ENCODE data around the gene SERPINF2.
"Not testable (repeated sequence)": the region's sequence is repeated elsewhere in the genome, so short reads cannot be mapped to it uniquely, and the experiment has no call there.

Gene SERPINF2

DNA sequence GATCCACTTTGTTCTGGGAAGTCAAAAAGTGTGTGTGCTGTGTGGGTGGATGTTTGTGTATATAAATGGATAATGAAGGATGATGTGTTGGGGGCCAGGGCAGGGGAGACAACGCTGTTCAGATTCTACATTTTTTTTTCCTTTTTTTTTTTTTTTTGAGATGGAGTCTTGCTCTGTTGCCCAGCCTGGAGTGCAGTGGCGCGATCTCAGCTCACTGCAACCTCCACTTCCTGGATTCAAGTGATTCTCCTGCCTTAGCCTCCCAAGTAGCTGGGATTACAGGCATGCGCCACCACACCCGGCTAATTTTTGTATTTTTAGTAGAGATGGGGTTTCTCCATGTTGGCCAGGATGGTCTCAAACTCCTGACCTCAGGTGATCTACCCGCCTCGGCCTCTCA, 22.0 kb downstream of the SERPINF2 start:
- not testable (repeated sequence) for DNase-seq

DNA sequence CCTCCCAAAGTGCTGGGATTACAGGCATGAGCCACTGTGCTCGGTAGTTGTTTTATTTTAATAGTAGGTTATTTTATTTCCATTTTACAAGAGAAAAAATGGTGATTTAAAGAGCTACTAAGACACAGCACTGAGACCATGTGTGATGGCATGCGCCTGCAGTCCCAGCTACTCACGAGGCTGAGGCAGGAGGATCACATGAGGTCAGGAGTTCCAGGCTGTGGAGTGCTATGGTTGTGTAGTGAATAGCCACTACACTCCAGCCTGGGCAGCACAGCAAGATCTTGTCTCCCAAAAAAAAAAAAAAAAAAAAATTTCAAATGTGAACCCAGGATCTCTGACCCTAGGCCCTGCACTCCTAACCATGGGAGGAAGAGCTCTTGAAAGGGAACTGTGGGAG, 22.9 kb downstream of the SERPINF2 start:
- DNase-seq, result no peak

DNA sequence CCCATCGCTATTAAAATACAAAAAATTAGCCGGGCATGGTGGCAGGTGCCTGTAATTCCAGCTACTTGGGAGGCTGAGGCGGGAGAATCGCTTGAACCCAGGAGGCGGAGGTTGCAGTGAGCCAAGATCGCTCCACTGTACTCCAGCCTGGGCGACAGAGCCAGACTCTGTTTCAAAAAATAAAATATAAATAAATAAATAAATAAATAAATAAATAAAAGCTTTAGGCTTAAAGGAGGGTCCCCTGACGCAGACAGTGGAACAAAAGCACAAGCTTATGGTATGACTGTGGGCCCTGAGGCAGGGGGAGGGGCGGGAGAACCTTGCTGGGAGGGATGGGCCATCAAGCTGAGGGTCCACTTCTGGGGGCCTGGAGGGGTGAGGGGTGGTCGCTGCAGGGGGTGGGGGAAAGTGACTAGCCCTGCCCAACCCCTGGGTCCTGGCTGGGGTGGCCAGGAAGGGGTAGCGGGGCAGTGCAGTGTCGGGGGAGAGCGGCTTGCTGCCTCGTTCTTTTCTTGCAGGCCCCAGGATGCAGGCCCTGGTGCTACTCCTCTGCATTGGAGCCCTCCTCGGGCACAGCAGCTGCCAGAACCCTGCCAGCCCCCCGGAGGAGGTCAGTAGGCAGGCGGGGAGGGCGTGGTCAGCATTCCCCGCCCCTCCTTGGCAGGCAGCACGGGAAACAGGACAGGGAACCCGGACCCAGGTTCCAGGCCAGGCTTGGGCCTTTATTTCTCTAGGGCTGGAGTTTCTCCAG, 23.9 kb downstream of the SERPINF2 start:
- no peak for DNase-seq

DNA sequence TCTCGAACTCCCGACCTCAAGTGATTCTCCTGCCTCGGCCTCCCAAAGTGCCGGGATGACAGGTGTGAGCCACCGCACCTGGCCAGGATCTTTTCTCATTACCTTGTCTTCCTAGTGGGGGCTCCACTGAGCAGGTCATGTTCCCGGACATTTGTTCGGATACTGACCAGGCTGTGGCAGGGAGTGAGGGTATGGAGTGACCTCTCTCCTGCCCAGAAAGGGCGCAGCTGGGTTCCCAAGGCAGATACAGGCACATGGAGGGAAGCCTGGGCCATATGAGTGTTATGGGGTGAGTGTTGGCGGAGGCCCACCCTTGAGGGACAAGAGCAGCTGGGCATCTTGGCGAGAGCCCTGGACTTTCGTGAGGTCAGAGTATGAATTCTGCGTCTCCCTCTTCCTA, 24.7 kb downstream of the SERPINF2 start:
- DNase-seq, result no peak

DNA sequence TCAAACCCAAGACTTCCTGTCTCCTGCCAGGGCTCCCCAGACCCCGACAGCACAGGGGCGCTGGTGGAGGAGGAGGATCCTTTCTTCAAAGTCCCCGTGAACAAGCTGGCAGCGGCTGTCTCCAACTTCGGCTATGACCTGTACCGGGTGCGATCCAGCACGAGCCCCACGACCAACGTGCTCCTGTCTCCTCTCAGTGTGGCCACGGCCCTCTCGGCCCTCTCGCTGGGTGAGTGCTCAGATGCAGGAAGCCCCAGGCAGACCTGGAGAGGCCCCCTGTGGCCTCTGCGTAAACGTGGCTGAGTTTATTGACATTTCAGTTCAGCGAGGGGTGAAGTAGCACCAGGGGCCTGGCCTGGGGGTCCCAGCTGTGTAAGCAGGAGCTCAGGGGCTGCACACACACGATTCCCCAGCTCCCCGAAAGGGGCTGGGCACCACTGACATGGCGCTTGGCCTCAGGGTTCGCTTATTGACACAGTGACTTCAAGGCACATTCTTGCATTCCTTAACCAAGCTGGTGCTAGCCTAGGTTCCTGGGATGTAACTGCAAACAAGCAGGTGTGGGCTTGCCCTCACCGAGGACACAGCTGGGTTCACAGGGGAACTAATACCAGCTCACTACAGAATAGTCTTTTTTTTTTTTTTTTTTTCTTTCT, 27.3 kb downstream of the SERPINF2 start:
- DNase-seq, result no peak

DNA sequence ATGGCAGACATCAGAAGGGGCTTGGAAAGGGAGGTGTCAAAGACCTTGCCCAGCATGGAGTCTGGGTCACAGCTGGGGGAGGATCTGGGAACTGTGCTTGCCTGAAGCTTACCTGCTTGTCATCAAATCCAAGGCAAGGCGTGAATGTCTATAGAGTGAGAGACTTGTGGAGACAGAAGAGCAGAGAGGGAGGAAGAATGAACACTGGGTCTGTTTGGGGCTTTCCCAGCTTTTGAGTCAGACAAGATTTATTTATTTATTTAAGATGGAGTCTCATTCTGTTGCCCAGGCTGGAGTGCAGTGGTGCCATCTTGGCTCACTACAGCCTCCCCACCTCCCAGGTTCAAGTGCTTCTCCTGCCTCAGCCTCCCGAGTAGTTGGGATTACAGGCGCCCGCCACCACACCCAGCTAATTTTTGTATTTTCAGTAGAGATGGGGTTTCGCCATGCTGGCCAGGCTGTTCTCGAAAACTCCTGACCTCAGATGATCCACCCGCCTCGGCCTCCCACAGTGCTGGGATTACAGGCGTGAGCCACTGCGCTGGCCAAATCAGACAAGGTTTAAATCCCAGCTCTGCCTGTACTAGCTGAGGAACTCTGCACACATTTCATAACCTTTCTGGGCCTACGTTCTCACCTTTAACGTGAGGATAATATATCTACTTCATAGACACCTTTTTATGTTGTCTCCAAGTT, 30.5 kb downstream of the SERPINF2 start:
- DNase-seq, result not testable (repeated sequence)

DNA sequence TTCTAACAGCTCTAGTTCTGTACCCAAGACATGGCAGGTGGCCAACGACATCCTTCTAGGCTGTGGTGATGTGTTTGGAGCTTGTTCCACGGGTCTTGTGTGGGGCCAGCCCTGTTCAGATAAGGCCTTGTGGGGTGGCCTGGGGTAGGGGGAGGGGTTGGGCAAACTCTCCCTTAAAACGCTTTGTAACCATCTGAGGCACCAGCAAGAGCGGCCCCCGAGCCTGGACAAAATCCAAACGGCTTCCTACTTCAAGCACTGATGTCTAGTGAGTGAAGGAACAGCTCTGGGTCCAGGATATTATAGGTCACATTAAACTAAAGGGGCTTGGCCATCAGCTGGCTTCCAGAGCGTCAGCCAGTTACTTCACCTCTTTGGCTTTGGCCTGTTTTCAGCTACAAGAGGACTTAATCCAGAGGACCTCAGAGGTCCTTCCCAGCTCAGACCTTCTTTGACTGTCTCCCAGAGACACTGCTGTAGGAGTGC, 31.1 kb downstream of the SERPINF2 start:
- DNase-seq, result no peak

DNA sequence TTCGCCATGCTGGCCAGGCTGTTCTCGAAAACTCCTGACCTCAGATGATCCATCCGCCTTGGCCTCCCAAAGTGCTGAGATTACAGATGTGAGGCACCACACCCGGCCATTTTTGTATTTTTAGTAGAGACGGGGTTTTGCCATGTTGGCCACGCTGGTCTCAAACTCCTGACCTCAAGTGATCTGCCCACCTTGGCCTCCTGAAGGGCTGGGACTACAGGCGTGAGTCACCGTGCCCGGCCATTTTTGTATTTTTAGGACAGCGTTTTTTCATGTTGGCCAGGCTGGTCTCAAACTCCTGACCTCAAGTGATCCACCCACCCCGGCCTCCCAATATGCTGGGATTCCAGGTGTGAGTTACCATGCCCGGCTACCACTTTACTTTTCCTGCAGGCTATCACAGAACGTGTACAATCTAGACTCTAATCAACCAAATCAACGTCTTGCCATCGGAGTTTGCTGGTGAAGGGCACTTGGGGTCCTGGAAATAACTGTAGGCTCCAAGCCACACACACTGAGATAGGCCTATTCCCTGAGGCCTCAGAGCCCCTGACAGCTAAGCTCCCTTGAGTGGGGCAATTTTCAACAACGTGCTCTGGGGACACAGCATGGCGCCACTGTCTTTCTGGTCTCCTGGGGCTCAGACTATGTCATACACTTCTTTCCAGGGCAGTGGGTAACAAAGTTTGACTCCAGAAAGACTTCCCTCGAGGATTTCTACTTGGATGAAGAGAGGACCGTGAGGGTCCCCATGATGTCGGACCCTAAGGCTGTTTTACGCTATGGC, 31.9 kb downstream of the SERPINF2 start:
- DNase-seq, result no peak

DNA sequence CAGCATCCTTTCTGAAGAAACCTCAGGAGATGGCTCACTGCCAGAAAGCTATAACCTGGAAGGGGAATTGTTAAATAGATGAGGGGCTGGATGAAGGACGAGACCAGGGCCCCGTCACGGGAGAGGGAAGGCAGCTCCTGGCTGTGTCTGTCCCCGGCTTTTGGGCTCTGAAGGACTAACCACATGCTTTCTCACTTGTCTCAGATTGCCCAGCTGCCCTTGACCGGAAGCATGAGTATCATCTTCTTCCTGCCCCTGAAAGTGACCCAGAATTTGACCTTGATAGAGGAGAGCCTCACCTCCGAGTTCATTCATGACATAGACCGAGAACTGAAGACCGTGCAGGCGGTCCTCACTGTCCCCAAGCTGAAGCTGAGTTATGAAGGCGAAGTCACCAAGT, 33.7 kb downstream of the SERPINF2 start:
- DNase-seq, result no peak

DNA sequence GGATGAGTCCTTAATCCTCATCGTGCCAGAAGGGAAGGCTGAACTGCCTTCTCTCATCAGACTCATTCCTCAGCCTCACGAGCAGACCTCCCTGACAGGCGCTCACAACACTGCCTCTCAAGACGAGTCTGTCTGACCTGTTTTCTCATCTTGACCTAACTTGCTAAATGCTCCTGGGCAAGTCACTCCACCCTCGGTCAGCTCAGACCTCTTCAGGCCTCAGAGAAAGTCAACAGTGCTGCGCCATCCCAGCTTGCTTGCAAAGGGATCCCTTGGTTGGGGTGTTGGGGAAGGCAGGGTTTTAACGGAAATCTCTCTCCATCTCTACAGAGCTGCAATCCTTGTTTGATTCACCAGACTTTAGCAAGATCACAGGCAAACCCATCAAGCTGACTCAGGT, 34.2 kb downstream of the SERPINF2 start:
- DNase-seq, result no peak

DNA sequence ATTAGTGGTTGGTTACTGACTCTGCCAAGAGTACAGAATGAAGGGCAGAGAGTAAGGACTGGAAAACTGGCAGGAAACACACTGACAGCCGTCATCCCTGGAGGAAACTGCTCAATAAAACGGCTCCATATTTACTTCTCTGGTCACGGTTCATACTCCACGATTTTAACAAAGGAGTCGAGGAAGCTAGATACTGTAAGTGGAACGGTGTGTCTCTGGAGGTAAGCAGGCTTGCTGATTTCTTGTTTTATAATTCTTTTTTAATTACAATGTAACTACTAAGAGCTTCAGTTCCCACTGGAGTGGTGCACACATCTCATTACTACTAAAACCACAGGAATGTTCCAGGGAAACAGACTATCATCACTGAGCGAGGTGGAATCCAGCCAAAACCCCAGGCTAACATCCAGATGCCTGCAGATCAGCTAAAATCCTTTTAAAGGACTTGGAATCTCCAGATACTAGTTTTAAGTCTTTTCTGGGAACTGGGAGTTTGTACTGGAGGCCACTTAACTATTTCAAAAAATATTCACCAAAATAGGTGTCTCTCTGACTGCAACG, 37.0 kb downstream of the SERPINF2 start:
- DNase-seq, result no peak

DNA sequence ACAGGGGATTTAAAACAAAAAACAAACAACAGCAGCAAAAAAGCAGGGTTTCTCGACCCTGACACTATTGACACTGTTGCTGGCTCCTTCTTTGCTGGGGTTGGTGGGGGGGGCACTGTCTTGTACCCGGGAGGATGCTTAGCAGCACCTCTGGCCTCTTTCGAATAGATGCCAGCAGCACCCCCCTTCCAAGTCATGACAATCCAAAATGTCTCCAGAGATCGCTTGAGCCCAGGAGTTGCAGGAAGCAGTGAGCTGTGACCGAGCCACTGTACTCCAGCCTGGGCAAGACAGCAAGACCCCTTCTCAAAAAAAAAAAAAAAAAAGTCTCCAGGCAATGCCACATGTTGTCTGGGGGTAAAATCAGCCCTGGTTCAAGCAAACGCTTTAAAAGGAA, 39.5 kb downstream of the SERPINF2 start:
- no peak for DNase-seq

DNA sequence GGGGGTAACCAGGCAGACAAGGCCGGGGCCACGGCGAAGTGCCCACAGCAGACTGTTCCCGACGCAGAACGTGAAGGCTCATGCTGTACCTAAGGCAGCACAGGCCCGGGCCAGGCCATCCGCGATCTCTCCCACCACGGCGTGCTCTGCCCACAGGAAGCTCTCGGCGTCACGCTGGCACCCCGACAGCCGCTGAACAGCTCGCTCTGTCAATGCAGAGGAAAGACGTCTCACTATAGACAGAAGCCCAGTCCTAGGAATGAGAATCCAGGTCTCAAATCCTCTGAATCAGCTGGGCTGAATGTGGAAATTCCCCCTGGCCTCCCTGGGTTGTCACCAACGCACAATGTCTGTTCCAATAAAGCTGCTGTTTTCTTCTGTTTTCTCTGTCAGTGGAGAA, 40.6 kb downstream of the SERPINF2 start:
- DNase-seq, result no peak

DNA sequence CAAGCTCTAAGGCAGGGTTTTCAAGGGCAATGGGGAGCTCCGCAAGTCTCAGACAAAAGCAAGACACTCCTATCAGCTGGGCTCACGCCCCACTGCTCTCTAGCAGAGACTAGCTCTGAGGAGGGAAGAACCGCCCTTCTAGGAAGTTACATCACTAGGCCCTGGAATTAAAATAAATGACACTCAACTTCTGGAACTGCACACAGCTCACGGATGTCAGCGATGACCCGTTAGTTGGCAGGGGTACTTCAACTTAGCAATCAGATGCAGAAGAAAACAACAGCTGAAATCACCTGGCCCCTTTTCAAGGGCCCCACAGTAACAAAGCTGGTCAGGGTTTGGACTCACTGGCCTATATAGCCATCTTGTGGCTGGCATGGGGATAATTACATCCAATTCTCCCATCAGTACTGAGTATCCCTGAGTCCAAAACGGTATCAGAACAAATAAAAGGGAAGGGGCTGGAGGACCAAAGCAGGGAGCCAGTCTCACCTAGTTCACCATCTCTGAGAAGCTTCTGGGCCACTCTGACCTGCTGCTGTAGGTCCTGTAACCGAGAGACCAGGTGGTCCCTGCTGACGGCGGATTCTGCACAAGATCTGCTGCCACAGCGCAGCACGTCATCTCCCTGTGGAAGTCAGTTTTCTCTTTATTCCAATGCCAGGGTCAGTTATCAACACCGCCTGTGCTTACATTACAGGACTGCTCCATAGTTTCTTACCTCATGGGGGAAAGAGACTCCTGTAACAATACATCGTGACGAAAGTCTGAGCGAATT, 41.4 kb downstream of the SERPINF2 start:
- no peak for DNase-seq

DNA sequence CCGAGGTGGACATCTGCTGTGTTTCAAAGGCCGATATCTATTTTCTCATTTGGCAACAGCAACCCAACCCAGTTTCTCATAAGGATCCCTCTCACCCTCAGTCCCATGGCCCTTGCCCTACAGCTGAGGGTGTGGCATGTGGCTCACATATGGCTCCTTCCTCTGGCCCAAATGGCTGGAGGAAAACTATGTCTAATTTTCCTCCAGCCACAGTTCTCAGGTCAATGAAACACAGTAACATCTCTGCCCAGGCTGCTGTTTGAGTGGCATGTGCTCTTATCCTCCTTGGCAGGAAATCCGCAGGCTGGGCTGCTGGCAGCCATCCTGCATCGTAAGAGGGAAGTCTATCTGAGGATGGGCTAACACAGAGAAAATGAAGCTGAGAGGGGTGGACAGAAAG, 43.3 kb downstream of the SERPINF2 start:
- DNase-seq, result no peak

DNA sequence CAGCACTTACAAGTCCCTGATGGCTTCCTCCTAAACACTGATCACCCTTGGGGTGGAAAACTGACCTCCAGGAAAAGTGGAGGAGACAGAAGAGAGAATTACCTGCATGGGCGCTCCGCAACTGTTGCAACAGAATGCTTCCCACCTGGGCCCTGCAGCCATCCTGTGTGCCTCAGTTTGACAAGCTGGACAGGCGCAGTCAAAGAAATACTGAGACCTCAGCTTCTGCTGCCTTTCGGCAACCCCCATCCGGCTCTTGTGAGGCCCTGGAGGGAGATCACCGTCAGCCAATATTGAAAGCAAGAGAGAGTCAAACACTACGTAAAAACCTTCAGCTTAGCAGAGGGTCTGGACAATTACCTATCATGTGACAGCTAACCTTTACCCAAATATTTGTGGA, 44.0 kb downstream of the SERPINF2 start:
- DNase-seq, result no peak

DNA sequence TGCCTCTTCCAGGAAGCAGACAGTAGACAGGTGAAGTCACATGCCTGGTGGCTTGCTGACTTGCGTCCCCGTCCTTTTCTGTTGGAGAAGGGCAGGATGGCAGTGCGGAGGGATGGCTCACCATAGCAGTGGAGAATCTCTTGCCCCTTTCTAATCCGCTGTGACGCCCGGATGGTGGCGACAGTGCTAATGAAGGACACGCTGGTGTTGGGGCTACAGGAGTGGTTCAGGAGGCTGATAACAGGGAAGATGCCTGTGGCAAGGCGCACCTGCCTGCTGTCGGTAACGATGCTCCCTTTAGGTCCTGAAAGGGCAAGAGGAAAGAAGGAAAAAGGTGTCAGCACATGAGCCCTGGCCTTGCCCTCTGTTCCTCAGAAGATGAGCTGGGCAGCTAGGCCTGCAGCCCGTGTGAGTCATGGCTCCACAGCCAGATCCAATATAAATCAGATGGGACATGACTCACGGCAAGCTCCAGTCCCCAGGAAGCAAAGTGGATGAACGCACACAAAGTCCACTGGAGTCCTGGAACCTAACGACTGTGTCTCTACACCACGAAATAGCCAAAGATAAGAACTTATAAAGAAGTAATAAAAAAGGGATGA, 44.7 kb downstream of the SERPINF2 start:
- DNase-seq, result no peak

DNA sequence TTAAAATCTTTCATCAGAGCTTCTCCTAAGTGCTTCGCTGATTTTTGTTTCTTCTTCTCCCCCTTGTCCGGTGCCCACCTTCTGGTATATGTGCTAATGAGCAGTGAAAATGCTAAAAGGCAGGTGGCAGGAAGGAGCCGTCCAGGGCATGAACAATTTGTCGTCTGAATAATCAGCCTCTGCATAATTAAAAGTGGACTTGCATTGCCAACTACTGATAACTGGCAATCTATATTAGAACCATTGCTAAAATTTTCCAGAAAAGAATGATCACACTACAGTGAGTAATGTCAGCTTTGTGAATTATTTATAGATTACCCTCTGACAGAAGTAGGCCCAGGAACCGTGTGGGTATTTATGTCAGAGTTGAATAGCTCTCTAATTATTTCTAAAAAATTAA, 47.3 kb downstream of the SERPINF2 start:
- DNase-seq, result no peak

DNA sequence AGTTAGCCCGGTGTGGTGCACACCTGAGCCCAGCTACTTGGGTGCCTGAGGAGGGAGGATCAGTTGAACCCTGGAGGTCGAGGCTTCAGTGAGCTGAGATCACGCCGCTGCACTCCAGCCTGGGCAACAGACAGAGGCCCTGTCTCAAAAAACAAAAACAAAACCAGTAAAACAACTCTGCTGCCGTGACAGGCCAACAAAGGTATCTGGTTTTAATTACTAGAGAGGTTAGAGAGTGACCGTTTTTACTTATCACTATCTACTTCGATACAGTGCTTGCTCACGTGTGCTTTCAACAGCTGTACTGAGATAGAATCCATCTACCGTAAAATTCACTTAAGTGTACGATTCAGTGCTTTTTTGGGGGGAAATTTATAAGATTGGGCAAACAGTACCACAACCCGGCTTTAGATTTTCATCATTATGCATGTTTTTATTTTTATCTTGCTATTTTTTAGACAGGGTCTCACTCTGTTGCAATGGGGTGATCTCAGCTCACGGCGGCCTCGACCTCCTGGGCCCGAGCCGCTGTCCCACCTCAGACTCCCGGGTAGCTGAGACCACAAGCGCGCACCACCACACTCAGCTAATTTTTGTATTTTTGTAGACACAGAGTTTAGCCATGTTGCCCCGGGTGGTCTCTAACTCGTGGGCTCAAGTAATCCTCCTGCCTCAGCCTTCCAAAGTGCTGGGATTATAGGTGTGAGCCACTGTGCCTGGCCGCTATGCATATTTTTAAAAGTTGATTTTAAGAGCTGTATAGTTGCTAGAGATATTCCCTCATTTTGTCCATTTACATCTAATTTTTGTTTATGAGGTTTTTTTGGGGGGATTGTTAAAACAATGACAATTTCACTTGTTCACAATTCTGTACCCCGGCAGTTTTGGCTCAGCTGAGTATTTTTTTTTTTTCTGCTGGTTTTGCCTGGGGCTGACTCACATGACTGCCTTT, 50.1 kb downstream of the SERPINF2 start:
- no peak for DNase-seq

DNA sequence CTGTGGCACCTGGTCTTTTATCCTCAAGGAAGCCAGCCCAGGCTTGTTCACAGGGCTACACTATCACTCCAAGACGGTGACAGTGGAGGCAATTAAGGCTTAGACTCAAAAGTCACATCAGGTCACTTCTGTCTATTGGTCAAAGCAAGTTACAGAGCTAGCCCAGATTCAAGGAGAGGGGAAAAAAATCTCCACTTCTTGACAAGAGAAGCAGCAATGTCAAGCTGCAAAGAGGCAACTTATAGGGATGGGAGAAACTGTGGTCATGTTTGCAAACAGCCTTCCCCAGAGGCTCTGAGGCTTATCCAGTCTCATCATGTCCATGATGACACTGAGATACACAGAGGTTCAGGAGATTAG, 50.8 kb downstream of the SERPINF2 start:
- no peak for DNase-seq

DNA sequence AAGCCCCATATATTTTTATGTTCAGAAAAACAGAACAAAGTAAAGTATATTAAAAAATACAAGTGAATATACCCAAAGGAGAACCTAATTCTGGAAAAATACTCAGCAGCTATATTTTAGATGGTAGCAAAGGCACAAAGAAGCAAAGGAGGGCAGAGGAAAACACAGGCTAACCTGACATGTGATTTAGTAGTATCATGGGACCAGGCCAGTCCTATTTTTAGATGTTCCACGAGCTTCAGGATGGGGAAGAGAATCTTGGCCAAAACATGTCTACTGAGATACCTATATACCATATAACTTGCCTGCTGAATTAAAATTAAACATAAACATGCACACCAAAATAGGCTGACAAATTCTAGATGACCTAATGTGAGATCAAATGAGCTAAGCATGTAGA, 54.1 kb downstream of the SERPINF2 start:
- DNase-seq, result no peak
